ENCODE measurements around the gene PLPP2. TPM values are rescaled to one million over a fixed set of nuclear protein-coding genes. Genes with fewer than 3 reads are reported as not detected.

PLPP2 gene
- total and polyA plus RNA-seq, 9 of the 15 experiments (the other 6 are each of a cell fraction or from before 2014, with no cell fraction given) = 0.51 to 4.4 (median 2.2) TPM; not detected in 1

DNA sequence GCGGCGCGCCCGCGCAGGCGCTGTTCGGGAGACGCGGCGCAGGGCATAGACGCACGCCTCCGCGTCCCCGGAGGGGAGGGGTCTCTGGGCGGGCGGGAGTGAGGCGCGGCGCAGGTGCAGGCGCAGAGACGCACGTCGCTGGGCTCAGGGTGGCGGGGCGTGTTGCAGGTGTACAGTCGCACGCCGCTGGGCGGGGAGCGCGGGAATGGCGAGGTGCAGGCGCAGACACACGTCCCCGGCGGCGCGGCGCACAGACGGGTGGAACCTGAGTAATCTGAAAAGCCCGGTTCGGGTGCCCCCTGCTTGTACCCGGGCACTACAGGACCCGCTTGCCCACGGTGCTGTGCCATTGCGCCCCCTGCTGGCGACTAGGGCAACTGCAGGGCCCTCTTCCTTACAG lies 44.7 kb downstream of the PLPP2 start:
- no peak overlapping the region for H3K4me3 ChIP-seq
- WGBS (ENCODE audit: insufficient coverage, low coverage, missing lambda C conversion rate) = 76% methylated on average over 8 of the region's 48 CpGs
- H3K27ac ChIP-seq (ENCODE audit: extremely low read depth, low read depth, low read length) = no peak overlapping the region
- no peaks in the 10 kb centered on the region for H3K27me3 ChIP-seq (ENCODE audit: control insufficient read depth in 2 of 2, insufficient read depth in 2 of 2, low read length in 2 of 2)
- H3K9me1 ChIP-seq (ENCODE audit: control insufficient read depth, insufficient read depth, low read length) = no peaks in the 10 kb centered on the region
- no peak overlapping the region for H3K9ac ChIP-seq (ENCODE audit: insufficient read depth in 1 of 2, low read depth in 2 of 2, low read length in 2 of 2)
- in situ Hi-C loops (cut with MboI) = no loop called here
- no peaks in the 10 kb centered on the region for H3K36me3 ChIP-seq (ENCODE audit: control insufficient read depth, insufficient read depth, low read length)
- no peak overlapping the region for H2AFZ ChIP-seq (ENCODE audit: low read depth, low read length)
- H3K9me3 ChIP-seq (replicated peaks; ENCODE audit: control insufficient read depth, insufficient read depth, low read depth, low read length) = no peaks in the 10 kb centered on the region
- ChIA-PET POLR2A (no interaction called here), CTCF (ENCODE audit: low intra/inter-chr PET ratio) (interaction anchor here (0.7 to 1.7 kb wide), 2 partner anchors 21 to 27 kb away, joined by 3 to 5 read pairs; no protein-coding TSS in a partner anchor)
- intact Hi-C loops (cut with micrococcal nuclease) = no loop called here
- no TSS peak for BruUV-seq (replicated peaks)
- ATAC-seq (no peak), FAIRE-seq (no peak), DNase-seq (ENCODE audit: extremely low read depth in 1 of 4, low spot score in 3 of 4) (no peak)
- H3K79me2 ChIP-seq (ENCODE audit: control insufficient read depth, insufficient read depth, low read length) = no peaks in the 10 kb centered on the region
- H3K4me2 ChIP-seq (ENCODE audit: insufficient read depth, low read length) = no peak overlapping the region
- H4K20me1 ChIP-seq (replicated peaks; ENCODE audit: control insufficient read depth, insufficient read depth, low read length) = no peaks in the 10 kb centered on the region
- no peaks in the 10 kb centered on the region for H3K4me1 ChIP-seq (replicated peaks in 1 of 2; ENCODE audit: control insufficient read depth in 2 of 2, insufficient read depth in 2 of 2, low read length in 2 of 2)
- TF ChIP-seq PTTG1 (tag; IDR thresholded peaks at IDR 0.05; ENCODE audit: low read depth) (no peak), WHSC1 (IDR thresholded peaks at IDR 0.05; ENCODE audit: low read length) (no peak), NR2C1 (IDR thresholded peaks at IDR 0.05) (no peak), NR2C1 (tag; IDR thresholded peaks at IDR 0.05) (no peak), RBBP5 (IDR thresholded peaks at IDR 0.05; ENCODE audit: borderline replicate concordance, insufficient read depth, low read length, poor library complexity, severe bottlenecking) (no peak), GATAD2A (IDR thresholded peaks at IDR 0.05) (no peak), ZNF24 (IDR thresholded peaks at IDR 0.05) (no peak), ZFP30 (CRISPR knock-in tag; IDR thresholded peaks at IDR 0.05; ENCODE audit: borderline replicate concordance) (no peak), ZNF197 (CRISPR knock-in tag; IDR thresholded peaks at IDR 0.05; ENCODE audit: low read depth) (no peak), KAT8 (IDR thresholded peaks at IDR 0.05; ENCODE audit: low read depth) (no peak), CXXC5 (CRISPR knock-in tag; IDR thresholded peaks at IDR 0.05) (no peak), ZNF436 (CRISPR knock-in tag; IDR thresholded peaks at IDR 0.05) (no peak), ZNF586 (CRISPR knock-in tag; conservative IDR thresholded peaks at IDR 0.05) (no peak)
- TF ChIP-seq, protein P1, sequence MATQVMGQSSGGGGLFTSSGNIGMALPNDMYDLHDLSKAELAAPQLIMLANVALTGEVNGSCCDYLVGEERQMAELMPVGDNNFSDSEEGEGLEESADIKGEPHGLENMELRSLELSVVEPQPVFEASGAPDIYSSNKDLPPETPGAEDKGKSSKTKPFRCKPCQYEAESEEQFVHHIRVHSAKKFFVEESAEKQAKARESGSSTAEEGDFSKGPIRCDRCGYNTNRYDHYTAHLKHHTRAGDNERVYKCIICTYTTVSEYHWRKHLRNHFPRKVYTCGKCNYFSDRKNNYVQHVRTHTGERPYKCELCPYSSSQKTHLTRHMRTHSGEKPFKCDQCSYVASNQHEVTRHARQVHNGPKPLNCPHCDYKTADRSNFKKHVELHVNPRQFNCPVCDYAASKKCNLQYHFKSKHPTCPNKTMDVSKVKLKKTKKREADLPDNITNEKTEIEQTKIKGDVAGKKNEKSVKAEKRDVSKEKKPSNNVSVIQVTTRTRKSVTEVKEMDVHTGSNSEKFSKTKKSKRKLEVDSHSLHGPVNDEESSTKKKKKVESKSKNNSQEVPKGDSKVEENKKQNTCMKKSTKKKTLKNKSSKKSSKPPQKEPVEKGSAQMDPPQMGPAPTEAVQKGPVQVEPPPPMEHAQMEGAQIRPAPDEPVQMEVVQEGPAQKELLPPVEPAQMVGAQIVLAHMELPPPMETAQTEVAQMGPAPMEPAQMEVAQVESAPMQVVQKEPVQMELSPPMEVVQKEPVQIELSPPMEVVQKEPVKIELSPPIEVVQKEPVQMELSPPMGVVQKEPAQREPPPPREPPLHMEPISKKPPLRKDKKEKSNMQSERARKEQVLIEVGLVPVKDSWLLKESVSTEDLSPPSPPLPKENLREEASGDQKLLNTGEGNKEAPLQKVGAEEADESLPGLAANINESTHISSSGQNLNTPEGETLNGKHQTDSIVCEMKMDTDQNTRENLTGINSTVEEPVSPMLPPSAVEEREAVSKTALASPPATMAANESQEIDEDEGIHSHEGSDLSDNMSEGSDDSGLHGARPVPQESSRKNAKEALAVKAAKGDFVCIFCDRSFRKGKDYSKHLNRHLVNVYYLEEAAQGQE (IDR thresholded peaks at IDR 0.05; ENCODE audit: borderline replicate concordance) = no peak
- TF ChIP-seq, protein P1 (CRISPR knock-in tag; IDR thresholded peaks at IDR 0.05; ENCODE audit: low read depth) = no peak
- TF ChIP-seq, protein P2, sequence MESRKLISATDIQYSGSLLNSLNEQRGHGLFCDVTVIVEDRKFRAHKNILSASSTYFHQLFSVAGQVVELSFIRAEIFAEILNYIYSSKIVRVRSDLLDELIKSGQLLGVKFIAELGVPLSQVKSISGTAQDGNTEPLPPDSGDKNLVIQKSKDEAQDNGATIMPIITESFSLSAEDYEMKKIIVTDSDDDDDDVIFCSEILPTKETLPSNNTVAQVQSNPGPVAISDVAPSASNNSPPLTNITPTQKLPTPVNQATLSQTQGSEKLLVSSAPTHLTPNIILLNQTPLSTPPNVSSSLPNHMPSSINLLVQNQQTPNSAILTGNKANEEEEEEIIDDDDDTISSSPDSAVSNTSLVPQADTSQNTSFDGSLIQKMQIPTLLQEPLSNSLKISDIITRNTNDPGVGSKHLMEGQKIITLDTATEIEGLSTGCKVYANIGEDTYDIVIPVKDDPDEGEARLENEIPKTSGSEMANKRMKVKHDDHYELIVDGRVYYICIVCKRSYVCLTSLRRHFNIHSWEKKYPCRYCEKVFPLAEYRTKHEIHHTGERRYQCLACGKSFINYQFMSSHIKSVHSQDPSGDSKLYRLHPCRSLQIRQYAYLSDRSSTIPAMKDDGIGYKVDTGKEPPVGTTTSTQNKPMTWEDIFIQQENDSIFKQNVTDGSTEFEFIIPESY (CRISPR knock-in tag; IDR thresholded peaks at IDR 0.05) = no peak

Data from K562 (cell line).